HEK293 (cell line): ENCODE measurements around the gene RCOR3.

Source experiments
- ZNF24 ChIP-seq: fragments of 450-650 bp; formaldehyde crosslinking; IDR thresholded peaks from 2 replicates; pipeline ENCODE4 v1.5.1; 2016; ENCODE audit warnings: missing biosample characterization, missing genetic modification characterization
- ZNF449 ChIP-seq: fragments of 450-650 bp; formaldehyde crosslinking; IDR thresholded peaks from 2 replicates; pipeline ENCODE4 v1.5.1; 2017; ENCODE audit warnings: missing biosample characterization, mild to moderate bottlenecking, missing genetic modification characterization, moderate library complexity

- TF ChIP-seq ZNF24 (no peak), ZNF449 (tag by site-specific recombination) (no peak)
These were observed 93.3 kb downstream of the RCOR3 start for GRCh38 chr1:211352465-211352864.
